IMR-90 (cell line): ENCODE results near the gene ZNF761. TPM values are rescaled to one million over a fixed set of nuclear protein-coding genes. Genes with fewer than 3 reads are reported as not detected.
"Not testable (repeated sequence)": the region's sequence is repeated elsewhere in the genome, so short reads cannot be mapped to it uniquely, and the experiment has no call there.

ENCODE experiments used
- ATAC-seq: fragments of 200-7000 bp; cut with Tn5 transposase; 2 replicates; pipeline ENCODE4 v1.9.1; 2020; ENCODE audit warnings: low read depth, mild to moderate bottlenecking, moderate library complexity
- BruUV-seq: library from RNA; stranded (reverse); fragments of 400-500 nt; replicated peaks from 2 replicates; lab custom pipeline; 2021; lab: Mats Ljungman, UMichigan
- CTCF ChIA-PET: fragments of 300-600 bp; formaldehyde crosslinking; extraction: SDS; loops from one replicate; lab custom pipeline; 2021; ENCODE audit warnings: antibody characterized with exemption; lab: Yijun Ruan, JAX
- POLR2A ChIA-PET: fragments of 300-600 bp; sonication (Branson Sonifier 250); formaldehyde crosslinking; loops from one replicate; lab custom pipeline; 2022; ENCODE audit warnings: antibody characterized with exemption; ENCODE audit not compliant: unreplicated experiment; lab: Charles Lee
- DNase-seq: peaks from one replicate; pipeline ENCODE4 v3.0.0; 2013
- H2AFZ ChIP-seq: replicated peaks from 2 replicates; pipeline ENCODE3; 2013; ENCODE audit warnings: low read length, mild to moderate bottlenecking; ENCODE audit not compliant: poor library complexity
- H2AK5ac ChIP-seq: 2 replicates; pipeline ENCODE4 v1.6.1; 2013; ENCODE audit warnings: low read depth, low read length, inconsistent platforms
- H2AK9ac ChIP-seq: replicated peaks from 2 replicates; pipeline ENCODE3; 2013; ENCODE audit warnings: mild to moderate bottlenecking, low read depth, low read length, moderate library complexity; ENCODE audit not compliant: poor library complexity
- H2BK120ac ChIP-seq: 2 replicates; pipeline ENCODE4 v1.6.1; 2013; ENCODE audit warnings: low read depth, low read length, inconsistent platforms
- H2BK15ac ChIP-seq: 3 replicates; pipeline ENCODE4 v1.6.1; 2013; ENCODE audit warnings: low read depth, low read length, inconsistent platforms
- H2BK20ac ChIP-seq: 2 replicates; pipeline ENCODE4 v1.6.1; 2013; ENCODE audit warnings: low read depth, mild to moderate bottlenecking, inconsistent platforms, low read length, moderate library complexity
- H2BK5ac ChIP-seq: 2 replicates; pipeline ENCODE4 v1.6.1; 2013; ENCODE audit warnings: mild to moderate bottlenecking, low read depth, low read length, inconsistent platforms; ENCODE audit not compliant: poor library complexity, severe bottlenecking
- H3K14ac ChIP-seq: replicated peaks from 2 replicates; pipeline ENCODE4 v1.6.1; 2013; ENCODE audit warnings: low read depth, low read length, inconsistent platforms
- H3K18ac ChIP-seq: 2 replicates; pipeline ENCODE4 v1.6.1; 2013; ENCODE audit warnings: low read depth, low read length, control low read depth
- H3K23ac ChIP-seq: 2 replicates; pipeline ENCODE4 v1.6.1; 2013; ENCODE audit warnings: low read depth, low read length, inconsistent platforms
- H3K27ac ChIP-seq: 2 replicates; pipeline ENCODE4 v1.5.1; 2013; ENCODE audit warnings: mild to moderate bottlenecking, control low read depth, low read length; ENCODE audit not compliant: insufficient read depth
- H3K27me3 ChIP-seq: 2 replicates; pipeline ENCODE4 v1.6.1; 2013; ENCODE audit warnings: low read length; ENCODE audit not compliant: control insufficient read depth, insufficient read depth
- H3K36me3 ChIP-seq: 2 replicates; pipeline ENCODE4 v1.6.1; 2013; ENCODE audit warnings: low read length, mixed read lengths; ENCODE audit not compliant: control insufficient read depth, insufficient read depth
- H3K4ac ChIP-seq: 2 replicates; pipeline ENCODE4 v1.6.1; 2013; ENCODE audit warnings: low read depth, low read length, inconsistent platforms
- H3K4me1 ChIP-seq: 2 replicates; pipeline ENCODE4 v1.6.1; 2013; ENCODE audit warnings: low read length, mixed read lengths; ENCODE audit not compliant: control insufficient read depth, insufficient read depth
- H3K4me2 ChIP-seq: 2 replicates; pipeline ENCODE4 v1.6.1; 2013; ENCODE audit warnings: low read depth, mild to moderate bottlenecking, control low read depth, low read length, moderate library complexity
- H3K4me3 ChIP-seq: 2 replicates; pipeline ENCODE4 v1.5.1; 2013; ENCODE audit warnings: low read depth, mild to moderate bottlenecking, control low read depth, low read length, moderate library complexity; ENCODE audit not compliant: insufficient read depth
- H3K56ac ChIP-seq: 2 replicates; pipeline ENCODE4 v1.6.1; 2013; ENCODE audit warnings: low read length, inconsistent platforms; ENCODE audit not compliant: insufficient read depth; ENCODE audit errors: extremely low read depth
- H3K79me1 ChIP-seq, 2 experiments: 2 replicates each; pipeline ENCODE4 v1.6.1; 2013; ENCODE audit warnings: low read length in 2 of 2, inconsistent platforms in 1 of 2, low read depth in 1 of 2
- H3K9ac ChIP-seq: 2 replicates; pipeline ENCODE4 v1.6.1; 2013; ENCODE audit warnings: low read depth, low read length, control low read depth
- H3K9me1 ChIP-seq: 2 replicates; pipeline ENCODE4 v1.6.1; 2013; ENCODE audit warnings: low read length, inconsistent platforms; ENCODE audit not compliant: insufficient read depth
- H3K9me3 ChIP-seq: 2 replicates; pipeline ENCODE4 v1.6.1; 2013; ENCODE audit warnings: low read length; ENCODE audit not compliant: control insufficient read depth, insufficient read depth
- H4K20me1 ChIP-seq: 2 replicates; pipeline ENCODE4 v1.6.1; 2013; ENCODE audit warnings: low read length, inconsistent platforms; ENCODE audit not compliant: insufficient read depth
- H4K5ac ChIP-seq: 2 replicates; pipeline ENCODE4 v1.6.1; 2013; ENCODE audit warnings: mild to moderate bottlenecking, low read depth, low read length, control low read depth
- H4K8ac ChIP-seq, 2 experiments: 2 replicates each; pipeline ENCODE4 v1.6.1; 2013; ENCODE audit warnings: low read depth in 2 of 2, low read length in 2 of 2, control low read depth in 1 of 2, inconsistent platforms in 1 of 2
- H4K91ac ChIP-seq: 2 replicates; pipeline ENCODE4 v1.6.1; 2013; ENCODE audit warnings: low read depth, low read length, inconsistent platforms; ENCODE audit not compliant: insufficient read depth
- CEBPB ChIP-seq: IDR thresholded peaks from 2 replicates; pipeline ENCODE4 v1.6.1; 2012; ENCODE audit warnings: low read depth, low read length, improper control_type of control experiment
- WGBS, 2 experiments: methylation state at CpG; one replicate each; pipeline versions ENCODE4 v1.1.5 to v1.1.7; 2013; ENCODE audit warnings: missing lambda C conversion rate in 2 of 2; ENCODE audit not compliant: insufficient read length in 1 of 2; ENCODE audit errors: extremely low coverage in 2 of 2; 5-methylcytosine and 5-hydroxymethylcytosine counted together
- dilution Hi-C: fragments of 300-500 bp; cut with HindIII; formaldehyde crosslinking; loops from one replicate; pipeline ENCODE4 v1.14.3; 2018; ENCODE audit warnings: low sequenced_read_pairs; ENCODE audit not compliant: unreplicated experiment
- in situ Hi-C: fragments of 300-500 bp; cut with MboI; formaldehyde crosslinking; loops from 3 replicates; pipeline ENCODE4 v1.14.3; 2019; ENCODE audit warnings: low sequenced_read_pairs, inconsistent platforms, mixed read lengths
- intact Hi-C: fragments of 100-400 bp; cut with micrococcal nuclease; formaldehyde crosslinking; loops from 2 replicates; pipeline ENCODE4 v1.10.0; 2022
- polyA plus RNA-seq, 3 experiments: library from polyadenylated mRNA; depleted of rRNA; stranded (reverse); fragments of >200 nt; gene quantifications; 2 replicates each; pipeline ENCODE4 v1.2.3, GENCODE V29; 2012; ENCODE audit warnings: low replicate concordance in 1 of 3
- total RNA-seq: library from RNA; depleted of rRNA; stranded (reverse); fragments of >200 nt; gene quantifications from 2 replicates; pipeline ENCODE4 v1.2.3, GENCODE V29; 2012

The ZNF761 gene
- total and polyA plus RNA-seq, 2 of the 4 experiments (the other 2 are of a cell fraction): 7.9 to 21.9 TPM

- H2AK9ac ChIP-seq, H3K9ac ChIP-seq, H3K27me3 ChIP-seq, H3K4ac ChIP-seq, dilution Hi-C loops, H3K79me1 ChIP-seq, H2AK5ac ChIP-seq, BruUV-seq, H3K18ac ChIP-seq, H3K9me1 ChIP-seq, H2BK5ac ChIP-seq, POLR2A ChIA-PET, H2AFZ ChIP-seq, H2BK15ac ChIP-seq, intact Hi-C loops, H4K8ac ChIP-seq, H3K56ac ChIP-seq, H3K23ac ChIP-seq, H4K91ac ChIP-seq, H3K4me1 ChIP-seq, H3K4me2 ChIP-seq, H2BK20ac ChIP-seq, CTCF ChIA-PET, H3K9me3 ChIP-seq, H3K4me3 ChIP-seq, H4K20me1 ChIP-seq, in situ Hi-C loops, H2BK120ac ChIP-seq, H4K5ac ChIP-seq, H3K36me3 ChIP-seq, H3K14ac ChIP-seq: not testable (repeated sequence)
- WGBS, 2 experiments: no CpG with 5 or more reads among the region's 11 CpGs
- peak; percentile 66 for ATAC-seq
- DNase-seq: peak; percentile 16
- TF ChIP-seq CEBPB: peak; percentile 39; the same call in 1 of the 2 replicates
- peak overlapping the region; percentile 37; the same call in 1 of the 2 replicates for H3K27ac ChIP-seq
These were observed 65.7 kb downstream of the ZNF761 start for GRCh38 chr19:53497311-53498023.

- H3K9me1 ChIP-seq, H3K79me1 ChIP-seq, intact Hi-C loops, H3K9me3 ChIP-seq, H4K20me1 ChIP-seq, H3K27ac ChIP-seq, H2AFZ ChIP-seq, H3K9ac ChIP-seq, CTCF ChIA-PET, ATAC-seq, H3K4me1 ChIP-seq, H2AK5ac ChIP-seq, H3K56ac ChIP-seq, POLR2A ChIA-PET, H3K4ac ChIP-seq, H3K36me3 ChIP-seq, H3K14ac ChIP-seq, H3K4me2 ChIP-seq, dilution Hi-C loops, H3K27me3 ChIP-seq, H2BK20ac ChIP-seq, BruUV-seq, H2BK5ac ChIP-seq, DNase-seq, H2AK9ac ChIP-seq, H3K4me3 ChIP-seq, H2BK120ac ChIP-seq, H3K23ac ChIP-seq, H2BK15ac ChIP-seq, H4K91ac ChIP-seq, in situ Hi-C loops: not testable (repeated sequence)
- Histone ChIP-seq H3K18ac (peak overlapping the region; percentile 52; the same call in 1 of the 2 replicates), H4K8ac (0 out of 4 replicates have a peak overlapping the region, but pooled peaks of 1 of the 2 experiments have one; percentile 31), H4K5ac (0 out of 2 replicates have a peak overlapping the region, but pooled peaks have one; percentile 21)
- WGBS, 2 experiments: 80% methylated on average over 1 of the region's 4 CpGs; no CpG with 5 or more reads in 1 of the 2 experiments
These were observed 66.2 kb downstream of the ZNF761 start for GRCh38 chr19:53498024-53498395.
